NCI-H510A treated with DMSO at 0.1 percent for 48 hours (cell line): Measurements from ENCODE around the gene EFCAB3.
"Not testable (repeated sequence)": the region's sequence is repeated elsewhere in the genome, so short reads cannot be mapped to it uniquely, and the experiment has no call there.

ENCODE experiments used
- DNase-seq: peaks from one replicate; lab custom pipeline; 2025; lab: John Stamatoyannopoulos, UW

The EFCAB3 gene

DNA sequence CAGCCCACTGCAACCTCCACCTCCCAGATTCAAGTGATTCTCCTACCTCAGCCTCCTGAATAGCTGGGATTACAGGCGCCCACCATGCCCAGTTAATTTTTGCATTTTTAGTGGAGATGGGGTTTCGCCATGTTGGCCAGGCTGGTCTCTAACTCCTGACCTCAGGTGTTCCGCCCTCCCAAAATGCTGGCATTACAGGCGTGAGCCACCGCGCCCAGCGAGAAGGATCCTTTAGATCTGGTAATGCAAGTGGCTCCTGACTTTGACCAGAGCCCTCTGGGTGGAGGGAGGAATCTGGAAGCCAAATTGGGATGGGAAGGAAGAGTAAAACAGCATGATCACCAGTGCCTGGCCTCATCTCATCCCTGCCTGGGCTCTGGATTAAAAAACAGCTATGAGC, 84.9 kb downstream of the EFCAB3 start:
- not testable (repeated sequence) for DNase-seq
